HG03575 (cell line): ENCODE results near the gene RBMY1A1.
"Not testable (repeated sequence)": the region's sequence is repeated elsewhere in the genome, so short reads cannot be mapped to it uniquely, and the experiment has no call there.

Experiments
- ATAC-seq: cut with Tn5 transposase; IDR thresholded peaks from one replicate; pipeline ENCODE4 v1.9.1; 2021; ENCODE audit not compliant: unreplicated experiment, insufficient number of reproducible peaks, low FRiP score; ENCODE audit errors: extremely low read depth

Gene RBMY1A1

DNA sequence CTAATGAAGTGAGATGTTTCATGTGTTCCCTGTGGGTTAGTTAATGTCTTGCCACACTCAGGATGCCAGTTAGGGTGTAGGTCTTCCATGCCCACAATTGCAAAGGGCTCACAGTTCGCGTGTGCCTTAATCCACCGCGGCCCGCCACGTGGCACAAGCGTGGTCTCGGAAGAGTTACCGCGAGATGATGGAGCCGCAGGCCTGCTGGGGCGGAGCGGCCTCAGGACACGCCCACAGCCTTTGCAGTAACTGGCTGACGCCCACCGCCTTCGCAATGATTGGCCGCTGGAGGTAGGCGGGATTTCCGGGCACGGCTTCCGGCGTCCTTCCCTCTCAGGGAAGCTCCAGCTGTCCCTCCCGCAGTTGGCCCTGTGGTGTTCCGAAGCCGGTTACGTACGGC is at the start of gene RBMY1A1:
RBMY1A1 (plus strand) TSS at position 301 of the 400 bp plus-strand sequence. CDS start 2,013 bp downstream, outside the sequence.
- ATAC-seq: not testable (repeated sequence)

DNA sequence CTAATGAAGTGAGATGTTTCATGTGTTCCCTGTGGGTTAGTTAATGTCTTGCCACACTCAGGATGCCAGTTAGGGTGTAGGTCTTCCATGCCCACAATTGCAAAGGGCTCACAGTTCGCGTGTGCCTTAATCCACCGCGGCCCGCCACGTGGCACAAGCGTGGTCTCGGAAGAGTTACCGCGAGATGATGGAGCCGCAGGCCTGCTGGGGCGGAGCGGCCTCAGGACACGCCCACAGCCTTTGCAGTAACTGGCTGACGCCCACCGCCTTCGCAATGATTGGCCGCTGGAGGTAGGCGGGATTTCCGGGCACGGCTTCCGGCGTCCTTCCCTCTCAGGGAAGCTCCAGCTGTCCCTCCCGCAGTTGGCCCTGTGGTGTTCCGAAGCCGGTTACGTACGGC is 23.6 kb upstream of the RBMY1A1 start, which contains the start of gene RBMY1B:
RBMY1B (plus strand) TSS at position 301 of the 400 bp plus-strand sequence. CDS start 2,013 bp downstream, outside the sequence.
- ATAC-seq: not testable (repeated sequence)

DNA sequence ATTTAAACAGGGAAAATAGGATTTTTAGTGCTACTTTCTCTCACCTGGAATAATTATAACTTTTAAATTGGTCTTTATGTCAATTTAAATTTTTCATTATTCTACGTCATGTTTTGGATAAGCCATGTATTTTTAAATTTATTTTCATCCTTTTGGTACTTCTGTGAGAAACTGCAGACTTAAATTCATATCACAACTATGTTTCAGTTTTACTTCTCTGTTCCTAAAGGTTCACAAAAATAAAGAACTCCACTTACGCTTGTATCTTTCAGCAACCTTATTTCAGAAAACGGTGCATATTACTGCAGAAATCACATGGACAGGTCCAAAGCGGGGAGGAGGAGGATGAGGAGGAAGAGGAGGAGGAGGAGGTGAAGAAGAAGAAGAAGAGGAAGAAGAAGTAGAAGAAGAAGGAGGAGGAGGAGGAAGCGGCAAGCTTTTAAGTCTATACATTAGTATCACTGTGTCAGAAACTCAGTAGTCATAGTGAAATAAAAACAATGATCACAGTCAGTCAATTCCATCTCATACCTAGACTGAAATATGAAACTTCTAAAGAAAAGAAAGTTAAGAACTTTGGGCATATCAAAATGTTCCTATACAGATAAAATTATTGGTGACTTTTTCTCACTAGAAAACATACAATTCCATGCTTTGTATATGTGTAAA is 24.8 kb downstream of the RBMY1A1 start:
- ATAC-seq: not testable (repeated sequence)

DNA sequence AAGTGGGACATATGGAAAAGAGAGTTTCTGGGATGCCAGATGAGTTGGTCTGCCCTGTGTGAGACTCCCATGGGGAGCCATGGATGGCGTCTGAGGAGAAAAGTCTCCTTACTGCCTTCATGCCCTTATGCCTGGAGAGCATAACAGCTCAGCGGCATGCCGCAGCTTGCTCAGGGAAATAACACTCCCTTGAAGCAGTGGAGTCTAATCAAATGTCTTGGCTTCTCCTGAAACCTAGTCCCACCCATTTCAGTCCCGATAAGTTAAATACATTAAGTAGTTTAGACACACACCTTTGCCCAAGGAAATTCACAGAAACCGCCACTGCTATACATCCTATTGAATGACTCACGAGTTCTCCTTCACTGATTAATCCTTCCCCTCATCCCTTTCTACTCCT is 50.8 kb downstream of the RBMY1A1 start:
- no peak for ATAC-seq

DNA sequence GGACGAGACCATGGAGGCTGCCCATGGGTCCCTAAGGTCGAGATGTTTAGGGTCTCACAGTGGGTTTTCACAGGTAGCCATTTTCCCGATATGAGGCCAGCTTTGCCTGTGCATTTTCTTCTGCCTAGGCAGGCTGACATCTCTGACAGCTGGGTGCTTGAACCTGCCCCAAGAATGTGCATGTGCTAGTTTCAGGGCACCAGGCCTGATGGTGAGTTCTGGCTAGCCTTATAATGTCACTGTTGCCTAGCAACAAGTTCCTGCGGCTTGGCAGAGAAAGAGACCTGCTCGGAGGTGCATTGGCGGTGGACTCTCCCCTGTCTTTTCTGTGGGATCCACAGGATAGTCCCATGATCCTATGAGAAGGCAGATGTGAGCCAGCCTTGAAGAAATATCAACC is 51.8 kb downstream of the RBMY1A1 start:
- not testable (repeated sequence) for ATAC-seq

DNA sequence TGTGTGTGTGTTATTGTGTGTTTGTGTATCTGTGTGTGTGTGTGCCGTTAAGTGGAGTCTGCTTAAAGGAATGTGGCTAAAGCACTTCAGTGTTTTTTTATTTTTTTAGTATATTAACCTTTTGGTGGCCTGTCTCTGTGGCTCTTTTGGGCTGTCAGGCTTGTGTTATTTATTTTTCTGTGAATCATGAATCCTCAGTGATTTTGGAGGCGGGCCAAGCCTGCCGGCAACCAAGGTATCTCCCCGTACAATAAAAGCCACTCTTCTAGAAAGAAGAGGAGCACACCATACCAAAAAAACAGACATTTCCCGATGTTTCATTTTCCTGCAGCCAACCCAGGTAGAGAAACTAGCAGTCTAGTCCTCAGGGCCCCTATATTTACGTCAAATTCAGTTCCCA is 57.4 kb downstream of the RBMY1A1 start:
- ATAC-seq: no peak

DNA sequence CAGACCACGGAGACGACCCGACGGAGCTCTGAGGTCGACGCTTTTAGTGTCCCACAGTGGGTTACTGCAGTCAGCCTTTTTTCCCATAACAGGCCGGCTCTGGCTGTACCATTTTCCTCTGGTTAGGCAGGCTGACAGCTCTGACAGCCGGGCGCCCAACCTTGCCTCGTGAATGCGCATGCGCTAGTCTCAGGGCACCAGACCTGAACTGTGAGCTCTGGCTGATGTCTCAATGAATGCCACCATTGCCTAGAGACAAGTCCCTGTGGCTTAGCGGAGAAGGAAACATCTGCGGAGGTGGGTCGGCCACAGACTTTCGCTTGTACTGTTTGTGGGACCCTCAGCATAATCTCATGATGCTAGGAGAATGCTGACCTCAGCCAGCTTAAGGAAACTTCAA is 61.6 kb downstream of the RBMY1A1 start:
- ATAC-seq: not testable (repeated sequence)
